Measurements from ENCODE around the gene PURA.

- TF ChIP-seq POLR2A (IDR thresholded peaks at IDR 0.05; ENCODE audit: extremely low read depth, insufficient read length) (no peak), CTCF (IDR thresholded peaks at IDR 0.05; ENCODE audit: low read depth, low read length) (no peak)
Measured at GRCh38 chr5:140143521-140144258, 29.8 kb downstream of the PURA start.
